GM18505 (cell line): Measurements from ENCODE around the gene DBH.

ENCODE experiments used
- ATAC-seq: cut with Tn5 transposase; IDR thresholded peaks from one replicate; pipeline ENCODE4 v1.9.1; 2021; ENCODE audit not compliant: unreplicated experiment
- POLR2A ChIP-seq: IDR thresholded peaks from 4 replicates; pipeline ENCODE4 v1.6.1; 2011; ENCODE audit warnings: borderline replicate concordance; ENCODE audit not compliant: insufficient read depth, insufficient read length; ENCODE audit errors: extremely low read depth

Gene DBH

DNA sequence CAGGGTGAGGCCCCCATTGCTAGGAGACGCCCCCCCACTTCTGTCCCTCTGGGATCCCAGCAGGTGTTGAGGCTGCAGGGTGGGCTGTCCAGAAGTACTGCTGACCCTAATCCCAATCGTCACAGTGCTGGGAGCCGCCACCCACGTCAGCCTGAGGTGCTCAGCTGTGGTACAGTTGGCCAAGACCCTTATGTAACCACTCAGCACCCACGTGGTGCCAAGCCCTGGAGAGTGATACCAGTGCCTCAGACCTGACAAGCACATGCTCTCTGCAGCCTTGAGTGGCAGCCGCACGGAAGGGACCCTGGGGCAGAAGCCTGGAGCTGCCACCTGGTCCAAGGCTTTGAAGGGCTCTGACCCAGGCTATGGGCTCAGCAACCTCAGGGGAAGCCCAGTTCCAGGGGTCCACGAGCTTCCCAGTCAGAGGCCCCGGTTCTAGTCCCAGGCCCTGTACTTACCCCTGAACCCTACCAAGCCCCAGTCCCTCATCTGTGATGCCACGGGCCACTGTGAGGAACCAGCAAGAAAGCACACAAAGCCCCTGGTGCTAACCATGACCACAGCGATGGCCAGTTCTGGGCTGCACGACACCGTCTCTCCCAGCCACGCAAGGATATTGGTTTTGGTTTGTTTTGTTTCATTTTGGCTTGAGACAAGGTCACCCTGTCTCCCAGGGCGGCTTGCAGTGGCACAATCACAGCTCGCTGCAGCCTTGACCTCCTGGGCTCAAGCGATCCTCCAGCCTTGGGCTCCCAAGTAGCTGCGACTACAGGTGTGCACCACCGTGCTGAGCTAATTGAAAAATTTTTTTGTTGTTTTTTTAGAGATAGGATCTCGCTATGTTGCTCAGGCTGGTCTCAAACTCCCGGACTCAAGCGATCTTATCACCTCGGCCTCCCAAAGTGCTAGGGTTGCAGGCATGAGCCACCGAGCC, 50.7 kb downstream of the DBH start:
- TF ChIP-seq POLR2A = no peak
- ATAC-seq = no peak

DNA sequence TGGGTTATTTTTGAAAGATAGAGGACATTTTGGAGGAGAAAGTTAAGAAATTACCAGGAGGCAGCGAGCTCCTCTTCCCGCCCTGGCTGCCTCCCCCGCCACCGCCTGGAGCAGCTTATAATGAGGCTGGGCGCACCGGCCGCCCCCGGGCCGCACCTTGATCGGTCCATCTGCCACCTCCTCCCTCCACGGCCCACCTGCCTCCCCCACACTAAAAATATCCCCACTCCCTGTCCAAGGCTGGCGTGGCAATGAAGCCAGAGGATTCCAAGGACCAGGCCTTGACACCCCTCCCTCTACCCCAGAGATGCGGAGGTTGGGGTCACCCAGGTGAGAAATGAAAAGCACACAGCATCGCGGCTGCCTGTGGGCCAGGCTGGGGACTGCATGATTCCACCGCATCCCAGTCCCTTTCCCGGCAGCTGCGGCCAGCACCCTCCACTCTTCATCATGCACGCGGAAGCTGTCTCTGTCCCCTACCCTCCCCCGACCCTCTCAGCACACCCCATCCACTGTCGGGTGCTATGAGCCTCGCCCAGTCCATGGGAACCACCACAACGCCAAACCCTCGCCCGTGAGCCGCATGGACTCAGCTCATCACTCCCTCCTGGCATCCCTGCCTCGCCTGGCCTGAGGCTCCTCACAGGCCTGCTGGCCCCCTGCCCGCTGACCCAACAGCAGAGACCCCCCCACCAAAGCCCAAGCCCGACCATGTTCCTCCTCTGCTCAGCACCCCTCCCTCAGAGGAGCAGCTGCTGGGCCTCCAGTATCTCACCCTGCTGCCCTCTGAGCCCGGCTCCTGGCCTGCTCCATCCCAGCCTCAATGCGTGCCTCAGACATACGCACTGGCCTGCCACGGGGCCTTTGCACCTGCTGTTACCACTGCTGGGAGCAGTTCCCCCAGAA, 51.9 kb downstream of the DBH start:
- no peak for ATAC-seq
- TF ChIP-seq POLR2A = no peak

GRCh38 chr9:133689151-133689763, 53.1 kb downstream of the DBH start:
- no peak for ATAC-seq
- TF ChIP-seq POLR2A = no peak

- ATAC-seq = no peak
- no peak for TF ChIP-seq POLR2A
These were observed 54.0 kb downstream of the DBH start for GRCh38 chr9:133690081-133690561.

GRCh38 chr9:133691191-133691590, 55.0 kb downstream of the DBH start:
- ATAC-seq = no peak
- no peak for TF ChIP-seq POLR2A

GRCh38 chr9:133691626-133692363, 55.6 kb downstream of the DBH start:
- no peak for TF ChIP-seq POLR2A
- no peak for ATAC-seq

DNA sequence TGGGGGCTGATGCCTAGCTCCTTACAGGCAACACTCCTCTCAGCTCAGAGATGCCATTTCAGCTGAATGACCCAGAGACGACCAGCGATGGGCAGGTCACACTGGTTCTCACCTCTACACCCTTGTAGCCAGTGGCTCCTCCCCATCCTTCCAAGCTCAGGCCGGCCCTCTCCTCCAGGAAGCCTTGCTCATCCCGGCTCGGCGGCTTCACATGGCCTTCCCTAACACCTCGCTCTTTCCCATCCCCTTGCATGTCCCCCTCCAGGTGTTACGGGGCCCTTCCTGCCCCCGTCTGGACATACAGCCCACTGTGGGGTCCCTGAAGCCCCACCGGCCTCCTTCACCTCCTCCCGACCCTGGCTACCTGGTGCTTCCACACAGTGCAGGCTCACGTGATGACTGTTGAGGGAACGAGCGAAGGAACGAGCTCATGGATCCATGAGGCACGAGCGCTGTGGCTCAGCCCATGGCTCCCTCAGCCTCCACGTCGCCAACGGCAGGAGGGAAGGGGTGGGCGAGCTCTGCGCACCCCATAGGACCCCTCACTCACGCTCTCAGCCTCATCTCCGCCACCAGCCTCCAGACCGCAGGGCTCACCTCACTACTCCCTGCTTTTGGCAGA, 56.3 kb downstream of the DBH start:
- ATAC-seq = no peak
- TF ChIP-seq POLR2A = no peak

GRCh38 chr9:133693116-133693515, 57.0 kb downstream of the DBH start:
- no peak for ATAC-seq
- TF ChIP-seq POLR2A = no peak

DNA sequence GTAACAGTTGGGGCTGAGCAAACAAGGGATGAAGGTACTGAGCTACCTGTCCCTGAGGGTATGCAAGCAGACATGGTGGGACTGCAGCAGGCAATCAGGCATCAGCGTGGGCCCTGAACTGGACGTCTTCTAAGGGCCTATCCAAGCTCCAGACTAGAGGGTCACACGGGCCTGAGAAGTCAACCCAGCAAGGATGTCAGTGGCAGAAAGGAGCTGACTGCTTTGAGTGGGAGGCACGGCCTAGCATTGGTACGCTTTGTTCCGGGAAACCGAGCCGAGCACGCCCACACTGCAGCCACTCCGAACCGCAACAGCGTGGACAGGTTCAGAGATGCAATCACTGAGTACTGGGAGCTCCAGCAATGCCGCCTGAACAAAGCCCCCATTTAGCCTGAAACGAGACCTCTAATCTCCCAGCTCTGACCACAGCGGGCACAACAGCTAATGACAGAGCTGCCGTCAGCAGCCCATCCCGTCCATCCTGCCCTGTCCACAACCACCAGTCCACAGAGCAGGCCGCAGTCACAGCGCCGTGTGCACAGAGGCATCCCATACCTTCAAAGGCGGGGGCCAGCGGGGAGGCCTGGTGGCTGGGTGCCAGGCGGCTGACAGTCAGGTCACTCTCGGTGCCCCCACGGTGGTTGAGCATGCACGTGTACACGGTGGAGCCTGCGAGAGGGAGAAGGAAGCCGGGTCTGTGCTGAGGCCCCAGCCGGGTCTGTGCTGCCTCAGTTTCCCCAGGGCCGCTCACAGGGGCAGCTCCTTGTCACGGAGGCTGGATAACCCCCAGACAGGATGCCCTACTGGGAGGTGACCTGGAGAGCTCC, 57.8 kb downstream of the DBH start:
- no peak for ATAC-seq
- TF ChIP-seq POLR2A = no peak

GRCh38 chr9:133694686-133695085, 58.5 kb downstream of the DBH start:
- TF ChIP-seq POLR2A = no peak
- no peak for ATAC-seq

GRCh38 chr9:133696071-133696472, 59.9 kb downstream of the DBH start:
- no peak for ATAC-seq
- TF ChIP-seq POLR2A = no peak
